Sigmoid colon (tissue), 4 donors: Measurements from ENCODE around the gene SMARCAL1.

ENCODE experiments used
- CTCF ChIP-seq, 4 experiments: fragments of 450-650 bp in 3 of 4; fragments of 200-600 bp in 1 of 4; IDR thresholded peaks; one replicate each; pipeline ENCODE4 v1.5.1; 2016 to 2019; ENCODE audit warnings: antibody characterized with exemption in 4 of 4, mild to moderate bottlenecking in 3 of 4, moderate library complexity in 2 of 4
- EP300 ChIP-seq, 4 donors: sonication (generic); formaldehyde crosslinking; IDR thresholded peaks; one replicate each; pipeline ENCODE4 v1.6.1; 2017; ENCODE audit warnings: antibody characterized with exemption in 4 of 4
- POLR2A ChIP-seq, 2 donors: fragments of 450-650 bp; IDR thresholded peaks; one replicate each; pipeline ENCODE4 v1.6.1; 2016; ENCODE audit warnings: antibody characterized with exemption in 2 of 2, mild to moderate bottlenecking in 2 of 2, moderate library complexity in 2 of 2

GRCh38 chr2:216500572-216500971, 88.3 kb downstream of the SMARCAL1 start:
- TF ChIP-seq POLR2A (IDR thresholded peaks at IDR 0.05) (no peak), EP300 (IDR thresholded peaks at IDR 0.05) (no peak), CTCF (IDR thresholded peaks at IDR 0.05) (no peak)
